HG02610 (cell line): ENCODE measurements around the gene KCND2.

Experiments
- ATAC-seq: cut with Tn5 transposase; IDR thresholded peaks from one replicate; pipeline ENCODE4 v1.9.1; 2021; ENCODE audit warnings: mild to moderate bottlenecking, moderate library complexity; ENCODE audit not compliant: unreplicated experiment

KCND2 gene

DNA sequence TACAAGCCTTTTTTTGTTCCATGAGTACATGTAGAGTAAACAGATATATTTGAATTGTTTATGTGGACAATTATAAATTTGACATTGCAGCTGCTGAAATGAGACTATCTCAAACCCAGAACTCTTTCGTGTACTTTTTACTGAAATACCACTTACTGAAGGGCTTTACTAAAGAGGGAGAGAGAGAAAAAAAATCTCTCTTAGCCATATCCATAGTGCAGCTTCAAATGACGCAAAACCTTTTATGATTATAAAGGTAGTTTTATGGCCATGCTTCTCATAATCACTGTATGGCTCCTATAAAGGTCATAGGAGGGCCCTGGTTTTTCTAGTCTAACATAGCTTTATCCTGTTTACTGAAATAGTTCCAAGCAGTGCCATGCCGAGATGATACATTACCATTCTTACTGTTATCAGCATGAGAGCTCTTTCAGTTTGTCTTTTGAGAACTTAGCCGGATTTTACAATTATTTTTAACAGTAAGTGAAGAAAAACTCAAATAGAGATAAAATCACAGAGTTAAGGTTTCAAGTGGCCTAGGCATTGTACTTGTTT is 35.1 kb downstream of the KCND2 start:
- peak; percentile 39 for ATAC-seq

DNA sequence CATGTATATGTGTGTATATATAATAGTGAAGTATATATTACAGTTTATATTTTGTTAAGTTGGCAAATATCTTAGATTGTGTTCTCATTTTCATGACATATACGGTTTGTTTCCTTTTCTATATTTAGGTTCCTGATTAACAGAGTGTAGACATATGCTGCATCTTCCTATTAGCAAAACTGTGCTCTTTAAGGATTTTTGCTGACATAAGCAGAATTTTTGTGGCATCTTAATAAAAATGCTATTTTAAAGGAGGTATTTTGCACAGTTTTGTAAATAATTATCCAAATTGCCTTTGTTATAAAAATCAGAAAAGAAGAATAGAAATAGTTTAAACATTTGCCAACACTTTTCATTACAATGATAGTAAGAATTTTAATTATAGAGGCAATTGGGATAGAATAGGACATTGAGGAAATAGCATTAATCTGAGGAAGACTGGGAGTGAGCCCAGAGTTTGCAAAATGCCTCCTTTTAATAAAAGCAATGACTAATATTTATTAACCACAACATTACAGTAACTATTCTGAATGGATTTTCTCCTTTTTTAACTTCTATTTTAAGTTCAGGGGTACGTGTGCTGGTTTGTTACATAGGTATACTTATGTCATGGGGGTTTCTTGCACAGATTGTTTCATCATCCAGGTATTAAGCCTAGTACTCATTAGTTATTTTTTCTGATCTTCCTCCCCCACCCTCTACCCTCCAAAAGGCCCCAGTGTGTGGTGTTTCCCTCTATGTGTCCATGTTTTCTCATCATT is 38.2 kb downstream of the KCND2 start:
- no peak for ATAC-seq

DNA sequence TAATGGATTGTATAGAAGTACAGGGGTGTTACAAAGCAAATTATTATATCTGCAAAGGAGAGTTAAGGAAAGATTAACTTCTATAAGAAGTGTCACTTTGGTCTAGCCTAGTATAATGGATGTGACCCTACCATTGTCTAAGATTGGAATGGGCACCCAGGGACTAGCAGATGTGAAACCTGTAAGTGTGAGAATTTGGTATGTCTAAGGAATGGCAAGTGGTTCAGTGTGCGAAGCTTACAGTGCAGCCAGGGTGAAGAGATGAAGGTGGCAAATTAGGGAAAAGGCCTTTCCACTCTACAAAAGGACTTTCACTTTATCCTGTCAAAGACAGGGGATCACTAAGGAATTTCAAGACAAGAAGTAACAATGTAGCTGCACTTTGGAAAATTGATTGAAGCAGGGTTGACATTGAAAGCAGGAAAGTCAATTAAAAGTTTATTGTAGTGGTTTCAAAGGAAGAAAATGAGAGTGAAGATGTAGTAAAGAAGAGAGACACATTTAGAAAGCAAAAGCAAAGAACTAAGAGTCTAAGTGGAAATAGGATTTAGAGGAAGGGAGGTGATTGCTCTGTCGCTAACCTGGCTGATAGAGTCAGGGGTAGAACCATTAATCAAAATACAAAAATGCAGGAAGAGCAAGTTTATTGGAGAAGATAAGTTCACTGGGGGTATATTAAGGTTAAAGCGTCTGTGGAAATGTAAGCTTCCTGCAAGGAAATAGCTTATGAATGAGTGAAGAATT is 47.4 kb downstream of the KCND2 start:
- ATAC-seq: no peak

DNA sequence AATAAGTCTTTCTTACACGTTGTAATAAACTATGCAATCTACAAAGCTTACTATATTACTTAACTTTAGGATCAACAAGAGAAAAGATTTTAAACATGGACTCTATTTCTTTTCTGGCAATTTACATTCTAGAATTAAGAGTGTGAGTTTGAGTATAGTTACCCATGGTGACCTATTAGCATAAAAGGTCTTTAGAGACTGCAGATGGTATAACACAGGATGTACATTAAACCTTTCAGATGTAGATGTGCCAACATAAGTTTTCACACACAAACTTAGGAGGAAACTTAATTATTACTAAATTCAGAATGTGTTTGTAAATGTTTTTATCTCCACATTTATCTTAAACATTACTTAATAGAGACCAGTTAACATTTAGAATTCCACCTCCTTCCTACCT is 54.1 kb downstream of the KCND2 start:
- no peak for ATAC-seq

DNA sequence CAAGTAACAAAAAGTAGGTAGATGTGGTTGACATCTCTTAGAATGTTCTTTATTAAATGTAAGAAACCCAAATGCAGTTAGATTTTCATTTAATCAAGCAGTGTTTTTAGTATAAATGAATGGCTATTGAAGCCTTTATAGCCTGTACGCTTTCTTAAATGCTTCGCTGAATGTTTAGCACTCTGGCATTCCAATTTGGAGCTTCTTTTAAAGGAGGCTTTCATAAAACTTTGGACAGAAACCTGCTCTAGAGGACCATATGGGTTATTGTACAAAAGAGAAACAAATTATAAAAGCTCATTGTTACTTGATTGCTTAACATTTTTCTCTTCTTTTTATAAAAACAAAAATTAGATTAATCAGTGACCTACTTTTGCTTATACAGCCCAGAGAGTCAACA is 59.5 kb downstream of the KCND2 start:
- ATAC-seq: no peak

DNA sequence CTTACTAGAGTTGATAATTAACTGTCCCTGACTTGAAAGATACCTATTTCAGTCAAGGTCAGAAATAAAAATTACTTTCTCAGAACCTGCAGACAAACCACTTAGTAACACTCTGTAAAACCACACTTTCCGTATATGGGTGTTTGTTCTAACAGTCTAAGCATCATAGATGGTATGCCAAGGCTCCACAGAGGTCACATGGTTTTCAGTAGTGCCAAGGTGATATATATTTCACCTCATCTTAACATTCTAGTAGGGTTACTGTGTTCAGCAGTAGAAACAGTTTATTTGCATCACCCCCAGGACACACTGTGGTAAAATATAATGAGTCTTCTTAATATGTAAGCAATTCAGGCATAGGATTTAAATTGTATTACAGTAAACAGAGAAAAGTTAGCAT is 61.5 kb downstream of the KCND2 start:
- ATAC-seq: peak; percentile 81

DNA sequence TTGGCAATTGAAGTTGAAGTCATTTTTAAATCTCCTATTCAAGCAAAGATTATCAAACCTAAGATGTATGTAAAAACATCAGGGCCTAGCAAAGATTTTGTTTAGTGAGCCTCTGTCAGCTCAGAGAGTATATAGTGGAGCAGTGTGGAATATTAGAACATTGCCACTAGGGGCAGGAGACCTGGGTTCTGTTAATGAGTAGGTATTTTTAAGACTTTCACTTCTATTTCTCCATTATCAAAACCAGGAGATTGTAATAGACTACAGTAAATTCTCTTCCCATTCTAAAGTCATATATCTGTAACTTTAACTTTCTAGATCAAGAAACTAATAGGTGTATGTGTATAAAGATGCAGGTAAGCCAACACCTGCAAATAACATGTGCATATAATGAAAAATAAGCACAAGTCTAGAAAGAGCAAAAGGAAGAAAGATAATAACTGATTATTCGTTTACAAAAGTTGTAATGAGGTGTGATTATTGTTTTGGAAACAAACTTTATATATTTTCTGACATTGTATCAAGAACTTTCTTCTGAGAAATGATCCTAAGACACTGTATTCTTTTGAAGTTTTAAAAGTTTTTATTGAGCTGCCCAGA is 64.4 kb downstream of the KCND2 start:
- ATAC-seq: no peak

DNA sequence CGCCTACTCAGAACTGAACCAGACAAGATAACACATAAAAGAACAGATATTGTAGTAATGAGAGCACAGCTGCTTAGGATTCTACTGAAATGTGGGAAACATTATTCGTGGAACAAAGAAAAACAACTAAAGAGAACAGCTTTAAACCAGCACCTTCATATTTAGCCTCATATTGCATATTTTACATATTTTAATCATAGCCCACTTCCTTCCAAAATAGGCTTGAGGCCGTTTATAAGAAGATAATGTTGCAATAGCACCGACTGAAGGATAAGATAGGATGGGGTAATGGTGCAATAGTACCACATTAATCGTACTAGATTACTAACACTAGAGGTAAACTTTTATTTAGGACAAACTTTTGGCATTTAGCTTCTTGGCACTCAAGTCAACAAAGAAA is 71.3 kb downstream of the KCND2 start:
- ATAC-seq: no peak

DNA sequence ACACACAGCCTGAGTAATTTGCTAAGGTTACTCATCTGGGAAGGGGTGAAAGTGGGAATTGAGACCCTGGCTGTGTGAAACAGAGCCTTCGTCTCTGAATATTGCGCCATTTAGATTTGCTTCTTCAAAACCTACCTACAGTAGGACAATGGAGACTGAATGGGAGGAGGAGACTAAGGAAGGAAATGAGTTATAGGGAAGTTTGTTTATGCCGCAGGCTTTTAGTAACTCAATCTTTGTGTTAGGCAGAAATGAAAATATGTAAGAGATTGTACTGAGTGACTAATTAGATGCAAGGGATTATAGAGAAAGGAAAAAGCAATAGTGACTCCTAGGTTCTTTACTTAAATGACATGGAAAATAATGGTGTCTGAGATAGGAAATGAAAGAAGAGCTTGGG is 80.2 kb downstream of the KCND2 start:
- ATAC-seq: no peak

DNA sequence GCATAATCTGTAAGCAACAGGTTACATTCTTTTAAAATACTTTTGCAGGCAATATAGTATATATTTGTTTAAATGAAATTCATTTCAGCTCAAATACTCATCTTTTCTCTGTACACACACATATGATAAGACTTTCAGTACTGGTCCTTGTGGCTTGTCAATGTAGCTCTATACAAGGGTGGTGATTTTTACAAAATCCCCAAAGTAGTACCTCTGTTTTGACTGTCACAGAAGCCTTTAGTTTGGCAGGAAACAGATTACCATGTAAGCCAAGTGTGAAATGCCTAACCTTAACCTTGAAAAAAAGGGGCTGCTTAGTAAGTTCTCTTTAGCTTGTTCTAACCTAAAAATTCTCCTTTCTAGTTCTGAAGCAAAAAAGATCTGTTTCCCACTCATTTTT is 87.9 kb downstream of the KCND2 start:
- ATAC-seq: peak; percentile 98

DNA sequence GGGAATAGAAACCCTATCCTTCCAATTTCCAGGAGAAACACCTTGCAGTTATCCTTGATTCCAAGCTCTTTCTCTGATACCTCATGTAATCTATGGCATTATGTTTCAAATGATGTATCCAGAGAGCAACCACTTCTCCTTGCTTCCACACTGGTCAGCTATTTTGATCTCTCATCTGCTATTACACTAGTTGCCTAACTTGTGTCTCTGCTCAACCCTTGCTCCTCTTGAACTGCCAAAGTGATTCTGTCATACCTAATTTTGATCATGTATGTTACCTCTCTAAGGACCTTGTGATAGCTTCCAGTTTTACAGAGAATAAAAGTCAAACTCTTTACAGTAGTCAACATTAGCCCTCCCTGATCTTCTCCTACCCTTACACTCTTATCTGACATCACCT is 90.4 kb downstream of the KCND2 start:
- no peak for ATAC-seq

DNA sequence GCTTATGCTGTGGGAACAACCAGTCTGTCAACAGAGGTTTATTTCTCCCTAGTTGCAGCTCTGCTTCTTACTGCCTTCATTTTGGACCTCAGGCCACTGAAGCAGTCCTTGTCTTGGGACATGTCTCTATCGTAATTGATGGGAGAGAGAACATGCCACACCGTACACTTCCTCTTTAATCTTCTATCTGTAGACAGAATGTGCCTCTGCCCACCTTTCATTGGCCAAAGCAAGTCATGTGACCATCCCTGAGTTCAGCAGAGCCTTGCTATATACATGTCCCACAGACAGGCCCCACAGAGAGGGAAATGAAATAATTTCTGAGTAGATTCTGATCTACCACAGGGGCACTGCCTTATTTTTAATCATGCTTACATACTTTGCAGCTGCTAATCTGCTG is 98.0 kb downstream of the KCND2 start:
- ATAC-seq: no peak

DNA sequence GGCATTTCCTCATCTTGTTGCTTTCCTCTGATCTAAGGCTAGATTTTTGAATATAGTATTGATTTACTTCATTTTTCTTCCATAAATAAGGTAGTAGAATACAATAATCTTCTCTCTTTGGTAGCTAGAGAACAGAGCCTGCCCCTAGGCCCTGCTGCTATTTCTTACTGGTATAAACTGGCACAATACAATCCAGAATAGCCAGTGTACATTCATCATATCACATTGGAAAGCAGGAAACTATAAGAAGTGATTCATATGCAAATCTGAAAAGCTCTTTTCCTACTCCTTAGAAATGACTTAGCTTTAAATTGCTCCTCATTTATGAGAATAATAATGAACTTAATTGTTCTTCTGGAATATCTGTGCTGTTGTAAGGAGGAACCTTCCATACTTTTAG is 100.2 kb downstream of the KCND2 start:
- no peak for ATAC-seq

DNA sequence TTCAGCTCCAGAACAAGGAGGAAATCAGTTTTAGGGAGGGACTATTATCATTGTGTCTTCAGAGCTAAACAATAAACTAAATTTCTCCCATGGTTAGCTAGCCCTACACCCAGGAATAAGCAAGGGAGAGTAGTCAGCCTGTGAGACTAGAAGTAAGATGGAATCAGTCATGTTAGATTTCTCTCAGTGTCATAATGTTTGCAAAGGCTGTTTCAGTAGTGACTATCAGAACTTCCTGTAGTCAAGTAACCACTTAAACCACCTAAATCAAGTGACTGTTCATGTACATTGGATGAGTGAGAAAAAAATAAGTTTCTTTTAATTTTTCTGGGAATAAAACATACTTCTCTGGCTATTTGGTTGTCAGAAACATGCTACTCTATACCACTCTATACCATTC is 121.6 kb downstream of the KCND2 start:
- ATAC-seq: peak; percentile 50

DNA sequence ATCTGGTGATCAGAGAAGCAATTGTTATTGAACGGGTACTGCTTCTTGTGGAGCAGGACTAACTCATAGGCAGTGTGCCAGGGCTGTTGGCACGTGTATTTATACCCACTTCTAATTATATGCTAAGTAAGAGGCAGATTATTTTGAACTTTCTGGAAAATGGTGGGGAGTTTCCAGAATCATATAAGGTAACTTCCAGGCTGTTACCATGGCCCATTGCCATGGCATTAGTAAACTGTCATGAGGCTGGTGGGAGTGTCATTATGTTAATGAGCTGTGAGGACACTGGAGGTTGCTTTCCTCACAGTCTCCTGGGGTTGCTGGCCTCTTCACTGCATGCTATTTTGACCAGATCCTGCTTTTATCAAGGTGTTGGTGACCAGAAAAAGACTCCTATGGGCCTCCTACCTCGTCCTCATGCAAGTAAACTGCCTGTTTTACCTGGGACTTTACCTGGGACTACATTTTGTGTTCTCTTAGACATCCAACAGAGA is 122.6 kb downstream of the KCND2 start:
- ATAC-seq: peak; percentile 95

DNA sequence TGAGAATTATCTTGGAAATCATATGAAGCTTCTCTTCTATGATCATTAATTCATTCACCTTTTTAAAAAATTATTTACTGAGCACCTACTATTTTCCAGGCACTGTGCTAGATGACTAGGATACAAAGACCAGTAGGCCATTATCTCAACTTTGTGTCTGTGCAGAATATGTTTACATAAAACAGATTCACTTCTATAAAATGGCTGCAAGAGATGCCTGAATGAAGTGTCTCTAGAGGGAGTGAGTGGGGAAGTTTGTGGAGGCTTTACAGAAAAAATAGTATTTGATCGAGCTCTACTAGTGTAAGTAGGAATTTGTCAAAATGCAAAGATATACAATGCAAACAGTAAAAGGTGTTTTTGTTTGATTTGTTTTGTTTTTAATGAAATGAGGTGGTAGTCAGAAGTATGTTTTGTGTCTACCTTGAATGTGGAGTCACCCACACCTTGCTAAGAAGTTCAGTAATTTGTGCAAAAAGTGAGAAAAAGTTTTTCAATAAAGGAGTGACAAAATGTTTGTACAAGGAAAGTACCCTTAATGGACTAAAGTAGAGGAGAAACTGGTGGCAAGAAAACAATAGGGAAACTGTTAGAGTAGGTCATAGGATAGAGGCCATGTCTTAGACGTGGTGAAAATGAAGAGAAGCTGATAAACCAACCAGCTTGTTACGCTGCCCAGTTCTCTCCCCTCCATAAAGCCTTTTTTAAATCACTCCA is 125.5 kb downstream of the KCND2 start:
- no peak for ATAC-seq

DNA sequence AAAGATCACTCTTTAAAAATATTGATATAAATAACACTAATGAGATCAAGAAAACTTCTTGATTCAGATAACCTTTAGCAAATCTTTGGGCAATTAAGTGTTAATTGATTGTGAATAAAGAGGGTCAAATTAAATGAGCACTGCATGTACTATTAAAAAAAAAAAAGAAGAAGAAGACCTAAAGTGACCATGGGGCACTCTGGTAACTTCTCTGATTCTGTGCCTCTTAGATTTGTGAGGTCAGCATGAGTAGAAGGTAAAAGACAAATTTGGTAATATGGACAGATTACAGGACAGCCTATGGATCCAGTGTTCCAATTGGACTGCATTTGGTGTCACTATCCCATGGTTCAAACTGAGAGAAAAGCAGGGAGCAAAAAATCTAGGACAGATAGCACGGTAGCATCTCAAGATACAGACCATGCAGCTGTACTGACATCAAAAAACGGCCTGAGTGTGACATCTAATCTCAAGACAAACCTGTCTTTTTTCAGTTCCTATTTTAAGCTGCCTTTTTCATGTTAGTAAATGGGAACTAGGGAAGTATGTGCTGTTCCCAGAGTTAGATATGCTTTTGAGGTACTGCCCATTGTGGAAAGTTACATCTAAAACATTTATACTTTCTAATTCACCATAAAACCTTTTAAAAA is 128.0 kb downstream of the KCND2 start:
- ATAC-seq: peak; percentile 31

DNA sequence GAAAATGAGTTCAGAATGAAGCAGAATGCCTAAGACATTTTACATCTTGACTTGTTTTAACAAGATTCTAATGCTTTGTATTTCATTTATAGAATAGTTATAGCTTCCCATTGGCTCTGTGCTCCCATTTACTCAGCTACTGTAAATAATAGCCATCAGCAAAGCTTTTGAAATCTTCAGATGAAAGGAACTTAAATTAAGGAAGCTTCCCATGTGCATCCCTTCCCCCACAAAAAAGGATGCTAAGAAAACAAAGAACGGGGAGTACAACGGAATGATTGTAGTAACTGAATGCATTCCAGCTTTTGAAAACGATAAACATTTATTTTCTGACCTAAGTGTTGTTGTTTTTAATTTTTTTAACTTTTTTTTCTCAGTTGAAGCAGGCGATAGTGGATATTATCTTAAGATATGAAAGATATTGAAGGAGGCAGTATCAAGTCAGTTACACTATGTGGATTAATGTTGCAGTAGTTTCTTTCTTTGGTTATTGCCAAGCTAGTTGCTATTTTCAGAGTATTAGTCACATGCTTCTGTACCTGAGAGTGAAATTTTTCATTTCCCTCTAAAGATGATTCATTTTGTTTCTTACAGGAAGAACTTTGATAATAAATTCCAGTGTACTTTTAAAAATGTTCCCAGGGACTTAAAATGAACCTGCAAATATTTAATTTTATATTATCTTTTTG is 129.2 kb downstream of the KCND2 start:
- ATAC-seq: peak; percentile 53

DNA sequence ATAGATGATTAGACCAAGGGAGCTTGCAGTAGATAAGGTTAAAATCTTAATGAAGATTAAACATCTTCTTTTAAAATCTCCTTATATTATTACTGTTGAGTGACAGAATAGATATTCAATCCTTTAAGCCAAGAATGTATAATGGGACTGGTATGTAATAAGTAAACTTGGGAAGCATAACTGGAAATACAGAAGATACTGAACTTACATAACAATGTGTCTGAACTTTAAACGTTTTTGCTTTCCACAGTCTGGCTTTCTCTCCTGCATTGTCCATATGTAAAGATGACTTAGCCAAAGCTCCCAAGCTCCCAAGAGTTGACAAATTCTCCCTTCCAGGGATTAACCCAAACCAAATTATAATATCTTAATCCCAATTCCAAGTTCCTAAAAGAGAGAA is 129.8 kb downstream of the KCND2 start:
- no peak for ATAC-seq

DNA sequence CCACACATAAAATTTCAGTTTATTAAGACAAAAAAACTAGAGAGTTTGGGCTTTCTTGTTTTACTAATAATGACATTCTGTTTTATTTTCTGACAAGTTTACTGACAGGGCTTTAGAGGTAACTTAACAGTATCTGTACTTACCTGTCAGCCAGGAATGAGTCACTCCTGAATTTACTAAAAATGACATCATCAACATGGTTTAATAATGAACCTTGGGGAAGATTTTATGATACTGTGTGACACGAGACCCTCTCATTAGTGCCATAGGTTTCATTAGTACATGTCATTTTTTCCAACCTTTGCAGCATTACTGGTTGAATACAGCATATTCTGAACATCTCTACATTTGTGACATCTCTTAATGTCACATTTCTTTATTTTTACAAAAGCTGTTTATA is 131.1 kb downstream of the KCND2 start:
- ATAC-seq: peak; percentile 70
